ENCODE results near the gene CFAP61. TPM values are rescaled to one million over a fixed set of nuclear protein-coding genes. Genes with fewer than 3 reads are reported as not detected.

The CFAP61 gene
- total and polyA plus RNA-seq, 12 donors: 0.53 to 3.6 (median 1.1) TPM; not detected in 3

DNA sequence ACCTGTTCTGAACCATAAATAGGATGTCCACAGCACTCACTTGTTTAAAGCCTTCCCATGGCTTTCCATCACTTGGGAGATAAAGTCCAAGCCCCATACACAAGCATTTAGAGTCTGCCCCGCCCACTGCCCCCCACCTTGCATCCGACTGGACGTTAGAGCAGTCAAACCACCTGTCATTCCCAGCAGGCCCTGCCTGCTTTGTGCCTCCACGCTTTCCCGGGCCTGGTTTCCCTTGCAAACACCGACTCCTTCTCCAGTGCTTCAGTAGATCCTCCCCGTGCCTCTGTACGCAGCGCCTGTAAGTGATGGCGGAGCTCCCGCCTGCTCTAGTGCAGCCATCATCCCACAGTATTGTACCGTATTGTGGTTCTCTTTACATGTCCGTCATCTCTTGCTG, 277.2 kb downstream of the CFAP61 start:
- DNase-seq: no peak
- 91 to 94% (median 92%) methylated on average over 13 of the region's 13 CpGs for WGBS, 4 donors
- H3K27me3 ChIP-seq: no peaks in the 10 kb centered on the region
- H3K36me3 ChIP-seq (replicated peaks in 1 of 2): no peaks in the 10 kb centered on the region
- no peak overlapping the region for H3K27ac ChIP-seq
- H3K4me1 ChIP-seq (replicated peaks in 1 of 2): no peaks in the 10 kb centered on the region
- H3K9me3 ChIP-seq (replicated peaks in 1 of 3): no peaks in the 10 kb centered on the region
- TF ChIP-seq, protein P1, sequence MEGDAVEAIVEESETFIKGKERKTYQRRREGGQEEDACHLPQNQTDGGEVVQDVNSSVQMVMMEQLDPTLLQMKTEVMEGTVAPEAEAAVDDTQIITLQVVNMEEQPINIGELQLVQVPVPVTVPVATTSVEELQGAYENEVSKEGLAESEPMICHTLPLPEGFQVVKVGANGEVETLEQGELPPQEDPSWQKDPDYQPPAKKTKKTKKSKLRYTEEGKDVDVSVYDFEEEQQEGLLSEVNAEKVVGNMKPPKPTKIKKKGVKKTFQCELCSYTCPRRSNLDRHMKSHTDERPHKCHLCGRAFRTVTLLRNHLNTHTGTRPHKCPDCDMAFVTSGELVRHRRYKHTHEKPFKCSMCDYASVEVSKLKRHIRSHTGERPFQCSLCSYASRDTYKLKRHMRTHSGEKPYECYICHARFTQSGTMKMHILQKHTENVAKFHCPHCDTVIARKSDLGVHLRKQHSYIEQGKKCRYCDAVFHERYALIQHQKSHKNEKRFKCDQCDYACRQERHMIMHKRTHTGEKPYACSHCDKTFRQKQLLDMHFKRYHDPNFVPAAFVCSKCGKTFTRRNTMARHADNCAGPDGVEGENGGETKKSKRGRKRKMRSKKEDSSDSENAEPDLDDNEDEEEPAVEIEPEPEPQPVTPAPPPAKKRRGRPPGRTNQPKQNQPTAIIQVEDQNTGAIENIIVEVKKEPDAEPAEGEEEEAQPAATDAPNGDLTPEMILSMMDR (IDR thresholded peaks at IDR 0.05): no peak
- no peak for TF ChIP-seq POLR2A (IDR thresholded peaks at IDR 0.05)
- H3K4me3 ChIP-seq: no peak overlapping the region
- intact Hi-C loops (cut with DNase I): no loop called here

DNA sequence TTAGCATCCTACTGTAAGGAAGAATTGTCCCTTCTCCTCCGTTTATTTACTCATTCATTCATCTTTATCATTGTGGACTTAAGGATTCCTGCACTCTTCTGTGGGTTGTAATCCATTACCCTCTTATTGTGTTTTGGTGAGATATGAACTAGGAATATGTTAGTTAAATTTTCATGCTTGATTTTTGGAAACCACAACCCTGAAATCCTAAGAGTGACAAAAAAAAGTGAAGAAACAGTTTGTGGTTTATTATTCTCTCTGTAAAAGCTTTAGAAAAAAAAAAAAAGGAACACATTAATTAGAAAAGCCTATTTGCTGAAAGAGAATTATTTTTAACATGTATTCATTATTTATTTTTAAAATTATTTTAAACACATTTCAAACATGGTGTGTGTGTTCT, 278.8 kb downstream of the CFAP61 start:
- no peak for TF ChIP-seq POLR2A (IDR thresholded peaks at IDR 0.05)
- TF ChIP-seq, protein P1 (IDR thresholded peaks at IDR 0.05): no peak
- Histone ChIP-seq H3K27me3 (no peaks in the 10 kb centered on the region), H3K4me1 (replicated peaks in 1 of 2) (no peaks in the 10 kb centered on the region), H3K4me3 (no peak overlapping the region), H3K36me3 (replicated peaks in 1 of 2) (no peaks in the 10 kb centered on the region), H3K27ac (no peak overlapping the region), H3K9me3 (replicated peaks in 1 of 3) (no peaks in the 10 kb centered on the region)
- no peak for DNase-seq
- WGBS, 4 donors: 30 to 63% (median 43%) methylated on average over 1 of the region's 1 CpG
- intact Hi-C loops (cut with DNase I): no loop called here

DNA sequence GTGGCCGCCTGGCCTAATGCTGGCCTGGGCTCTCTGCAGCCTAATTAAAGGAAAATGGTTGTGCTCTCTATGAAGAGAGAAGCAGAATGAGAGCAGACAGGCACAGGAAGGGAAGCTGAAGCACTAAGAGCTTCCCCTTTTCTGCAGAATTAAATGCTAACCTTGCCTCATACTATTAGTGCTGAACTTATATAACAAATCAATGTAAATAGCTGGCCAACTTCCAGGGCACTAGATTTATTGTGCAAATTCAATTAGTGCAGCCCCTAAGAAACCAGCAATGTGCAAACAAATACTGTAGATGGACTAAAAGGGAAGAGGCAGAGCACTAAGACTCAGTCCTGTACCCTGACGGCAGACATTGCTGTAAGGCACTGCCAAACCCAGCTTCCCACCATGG, 279.5 kb downstream of the CFAP61 start:
- H3K4me1 ChIP-seq (replicated peaks in 1 of 2): no peaks in the 10 kb centered on the region
- H3K9me3 ChIP-seq (replicated peaks in 1 of 3): no peaks in the 10 kb centered on the region
- intact Hi-C loops (cut with DNase I): no loop called here
- TF ChIP-seq, protein P1 (IDR thresholded peaks at IDR 0.05): no peak
- no peak for TF ChIP-seq POLR2A (IDR thresholded peaks at IDR 0.05)
- H3K4me3 ChIP-seq: no peak overlapping the region
- 76 to 92% (median 82%) methylated on average over 2 of the region's 2 CpGs for WGBS, 4 donors
- H3K27ac ChIP-seq: no peak overlapping the region
- no peaks in the 10 kb centered on the region for H3K27me3 ChIP-seq
- DNase-seq: no peak
- no peaks in the 10 kb centered on the region for H3K36me3 ChIP-seq (replicated peaks in 1 of 2)

DNA sequence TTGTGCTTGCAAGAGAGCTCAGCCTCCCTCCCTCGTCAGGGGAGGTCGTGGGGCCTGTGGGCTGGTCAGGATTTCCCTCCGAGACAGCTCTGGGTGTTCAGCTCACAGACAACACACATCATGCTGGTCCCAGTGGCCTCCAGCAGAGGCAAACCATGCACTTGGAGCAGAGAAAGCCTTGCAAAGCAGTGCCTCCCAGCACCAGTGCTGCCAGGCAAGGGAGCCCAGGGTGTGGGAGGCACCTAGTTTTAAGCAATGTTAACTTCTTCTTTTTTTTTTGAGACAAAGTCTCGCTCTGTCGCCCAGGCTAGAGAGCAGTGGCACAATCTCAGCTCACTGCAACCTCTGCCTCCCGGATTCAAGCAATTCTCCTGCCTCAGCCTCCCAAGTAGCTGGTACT, 281.5 kb downstream of the CFAP61 start:
- Histone ChIP-seq H3K4me3 (no peak overlapping the region), H3K9me3 (replicated peaks in 1 of 3) (no peaks in the 10 kb centered on the region), H3K27ac (no peak overlapping the region), H3K36me3 (replicated peaks in 1 of 2) (no peaks in the 10 kb centered on the region), H3K27me3 (no peaks in the 10 kb centered on the region), H3K4me1 (replicated peaks in 1 of 2) (no peaks in the 10 kb centered on the region)
- DNase-seq: no peak
- WGBS, 4 donors: 57 to 72% (median 62%) methylated on average over 4 to 6 of the region's 6 CpGs
- TF ChIP-seq POLR2A (IDR thresholded peaks at IDR 0.05): no peak
- intact Hi-C loops (cut with DNase I): no loop called here

DNA sequence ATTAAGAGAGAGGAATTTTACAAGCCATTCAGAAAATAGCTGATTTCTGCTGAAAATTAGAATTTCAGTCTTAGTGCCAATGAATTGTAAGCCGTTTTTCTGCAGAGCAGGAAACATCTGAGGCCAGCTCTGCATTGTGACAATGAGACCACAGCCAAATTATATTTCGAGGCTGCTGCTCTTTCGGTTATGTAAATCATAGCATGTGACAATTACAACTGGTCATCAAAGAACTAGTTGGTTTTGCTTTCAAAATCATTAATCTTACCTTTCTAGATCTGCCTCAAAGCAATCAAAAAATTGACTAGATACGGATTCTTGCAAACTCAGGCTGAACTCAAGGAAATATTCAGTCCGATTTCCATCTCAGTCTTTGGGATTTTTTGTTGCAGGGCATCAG, 282.2 kb downstream of the CFAP61 start:
- no peak overlapping the region for H3K4me3 ChIP-seq
- no peaks in the 10 kb centered on the region for H3K27me3 ChIP-seq
- TF ChIP-seq POLR2A (IDR thresholded peaks at IDR 0.05): no peak
- TF ChIP-seq, protein P1 (IDR thresholded peaks at IDR 0.05): no peak
- H3K36me3 ChIP-seq (replicated peaks in 1 of 2): no peaks in the 10 kb centered on the region
- no peaks in the 10 kb centered on the region for H3K4me1 ChIP-seq (replicated peaks in 1 of 2)
- intact Hi-C loops (cut with DNase I): no loop called here
- H3K9me3 ChIP-seq (replicated peaks in 1 of 3): no peaks in the 10 kb centered on the region
- no peak overlapping the region for H3K27ac ChIP-seq
- 37 to 57% (median 44%) methylated on average over 5 of the region's 5 CpGs for WGBS, 4 donors
- DNase-seq: no peak

All from adrenal gland (tissue), 12 donors.